ENCODE measurements around the gene ZNF287. TPM values are rescaled to one million over a fixed set of nuclear protein-coding genes. Genes with fewer than 3 reads are reported as not detected.
A peak's percentile ranks its signal among the peaks of the same experiment; 100 is the strongest.

Gene ZNF287
- total and polyA plus RNA-seq, 2 donors (not counting 3 experiments of a cell fraction or from before 2014, with no cell fraction given), result 3.6 to 5.5 TPM

GRCh38 chr17:16511593-16511992 is 57.4 kb downstream of the ZNF287 start:
- Histone ChIP-seq H3K4me2 (ENCODE audit: insufficient read depth, low read length) (no peak overlapping the region), H3K27ac (ENCODE audit: insufficient read depth, low read depth, low read length) (no peak overlapping the region), H3K4me1 (ENCODE audit: control insufficient read depth, extremely low read depth, insufficient read depth, low read length) (peaks cover 5% of the 10 kb centered on the region), H2AFZ (ENCODE audit: low read depth, low read length) (no peak overlapping the region), H3K79me2 (ENCODE audit: control insufficient read depth, insufficient read depth, low read length) (no peaks in the 10 kb centered on the region), H3K9ac (replicated peaks; ENCODE audit: extremely low read depth, insufficient read depth, low read length) (no peak overlapping the region), H3K36me3 (ENCODE audit: control insufficient read depth in 2 of 2, extremely low read depth in 1 of 2, insufficient read depth in 2 of 2, low read length in 2 of 2) (no peaks in the 10 kb centered on the region), H3K9me1 (replicated peaks; ENCODE audit: control insufficient read depth, extremely low read depth, insufficient read depth, low read length) (no peaks in the 10 kb centered on the region), H3K27me3 (ENCODE audit: control insufficient read depth in 2 of 2, insufficient read depth in 2 of 2, low read length in 2 of 2) (peaks cover 0 to 12% of the 10 kb centered on the region in 2 experiments), H3K4me3 (replicated peaks in 1 of 3; ENCODE audit: insufficient read depth in 1 of 3, low read depth in 1 of 3, low read length in 3 of 3) (no peak overlapping the region), H3K9me3 (replicated peaks; ENCODE audit: control insufficient read depth, insufficient read depth, low read length) (no peaks in the 10 kb centered on the region), H4K20me1 (replicated peaks; ENCODE audit: control insufficient read depth, extremely low read depth, insufficient read depth, low read length) (no peaks in the 10 kb centered on the region)
- dilution Hi-C loops (cut with MboI; ENCODE audit: extremely low pct_ligation_motif_present, low sequenced_read_pairs) (no loop called here), intact Hi-C loops (cut with micrococcal nuclease) (no loop called here)
- no peak for DNase-seq (ENCODE audit: low read depth, low spot score)
- BruUV-seq (replicated peaks), result no TSS peak
- TF ChIP-seq POLR2A (IDR thresholded peaks at IDR 0.05; ENCODE audit: low read depth, low read length), result no peak
- TF ChIP-seq GATA2 (IDR thresholded peaks at IDR 0.05; ENCODE audit: insufficient read depth, insufficient read length, low read depth, low read length), result no peak
- no peak for TF ChIP-seq MAX (IDR thresholded peaks at IDR 0.05; ENCODE audit: insufficient read depth, insufficient read length)
- no peak for TF ChIP-seq CTCF (IDR thresholded peaks at IDR 0.05; ENCODE audit: extremely low read depth in 1 of 2, insufficient read depth in 1 of 2, low read depth in 1 of 2, low read length in 2 of 2)
- TF ChIP-seq POLR2AphosphoS5 (IDR thresholded peaks at IDR 0.05; ENCODE audit: insufficient read depth, low read depth, low read length), result no peak
- TF ChIP-seq EZH2 (IDR thresholded peaks at IDR 0.05; ENCODE audit: borderline replicate concordance, low read depth, low read length, severe bottlenecking), result no peak
- peak; percentile 24 for TF ChIP-seq FOS (IDR thresholded peaks at IDR 0.05; ENCODE audit: borderline replicate concordance, insufficient read depth, low read length)
- no peak for TF ChIP-seq JUN (IDR thresholded peaks at IDR 0.05; ENCODE audit: borderline replicate concordance, insufficient read depth, insufficient read length, low read depth)
- no peak for TF ChIP-seq MYC (IDR thresholded peaks at IDR 0.05; ENCODE audit: low read depth, low read length)
- ChIA-PET POLR2A (no interaction called here), CTCF (interaction anchor here (1.0 to 3.4 kb wide), 5 partner anchors 10 to 148 kb away, joined by 3 to 20 read pairs (median 8); no protein-coding TSS in a partner anchor)
- no peak for FAIRE-seq

All from endothelial cell of umbilical vein (primary cell).